HEK293 (cell line): ENCODE results near the gene S100A11.

ENCODE experiments used
- BCL11A ChIP-seq: fragments of 450-650 bp; formaldehyde crosslinking; IDR thresholded peaks from 2 replicates; pipeline ENCODE4 v1.5.1; 2016; ENCODE audit warnings: low read depth, missing biosample characterization, missing genetic modification characterization
- KLF16 ChIP-seq: fragments of 450-650 bp; formaldehyde crosslinking; IDR thresholded peaks from 2 replicates; pipeline ENCODE4 v1.5.1; 2017; ENCODE audit warnings: missing biosample characterization, missing genetic modification characterization
- OSR2 ChIP-seq: fragments of 450-650 bp; formaldehyde crosslinking; IDR thresholded peaks from 2 replicates; pipeline ENCODE4 v1.5.1; 2016; ENCODE audit warnings: missing biosample characterization, missing genetic modification characterization
- OVOL3 ChIP-seq: fragments of 450-650 bp; formaldehyde crosslinking; IDR thresholded peaks from 2 replicates; pipeline ENCODE4 v1.5.1; 2016; ENCODE audit warnings: missing biosample characterization, missing genetic modification characterization
- PBX3 ChIP-seq: sonication (generic); formaldehyde crosslinking; IDR thresholded peaks from 2 replicates; pipeline ENCODE4 v1.8.1; 2022; ENCODE audit warnings: mild to moderate bottlenecking, moderate library complexity, missing genetic modification reagents
- SALL2 ChIP-seq: fragments of 450-650 bp; formaldehyde crosslinking; IDR thresholded peaks from 2 replicates; pipeline ENCODE4 v1.5.0; 2017; ENCODE audit warnings: missing biosample characterization, mild to moderate bottlenecking, missing genetic modification characterization, borderline replicate concordance
- TRIM28 ChIP-seq: IDR thresholded peaks from 2 replicates; pipeline ENCODE4 v1.6.1; 2011; ENCODE audit warnings: low read length, control low read depth, borderline replicate concordance
- YY1 ChIP-seq: fragments of 450-650 bp; formaldehyde crosslinking; IDR thresholded peaks from 2 replicates; pipeline ENCODE4 v1.5.1; 2018; ENCODE audit warnings: missing biosample characterization, missing genetic modification characterization
- ZBTB1 ChIP-seq: fragments of 450-650 bp; formaldehyde crosslinking; IDR thresholded peaks from 2 replicates; pipeline ENCODE4 v1.5.1; 2016; ENCODE audit warnings: missing biosample characterization, missing genetic modification characterization
- ZBTB7A ChIP-seq: fragments of 450-650 bp; formaldehyde crosslinking; IDR thresholded peaks from 2 replicates; pipeline ENCODE4 v1.5.1; 2016; ENCODE audit warnings: low read depth, missing biosample characterization, missing genetic modification characterization
- ZBTB8A ChIP-seq: fragments of 450-650 bp; formaldehyde crosslinking; IDR thresholded peaks from 2 replicates; pipeline ENCODE4 v1.5.1; 2016; ENCODE audit warnings: missing biosample characterization, missing genetic modification characterization
- ZFP69B ChIP-seq: fragments of 450-650 bp; formaldehyde crosslinking; IDR thresholded peaks from 2 replicates; pipeline ENCODE4 v1.5.1; 2016; ENCODE audit warnings: missing biosample characterization, missing genetic modification characterization
- ZNF133 ChIP-seq: fragments of 450-650 bp; formaldehyde crosslinking; IDR thresholded peaks from 2 replicates; pipeline ENCODE4 v1.5.1; 2016; ENCODE audit warnings: missing biosample characterization, missing genetic modification characterization
- ZNF184 ChIP-seq: fragments of 450-650 bp; IDR thresholded peaks from 2 replicates; pipeline ENCODE4 v1.5.1; 2018; ENCODE audit warnings: missing biosample characterization, mild to moderate bottlenecking, missing genetic modification characterization
- ZNF2 ChIP-seq: fragments of 450-650 bp; formaldehyde crosslinking; IDR thresholded peaks from 2 replicates; pipeline ENCODE4 v1.5.1; 2016; ENCODE audit warnings: missing biosample characterization, missing genetic modification characterization
- ZNF211 ChIP-seq: fragments of 450-650 bp; formaldehyde crosslinking; IDR thresholded peaks from 2 replicates; pipeline ENCODE4 v1.5.1; 2016; ENCODE audit warnings: low read depth, missing biosample characterization, missing genetic modification characterization
- ZNF221 ChIP-seq: fragments of 450-650 bp; formaldehyde crosslinking; IDR thresholded peaks from 2 replicates; pipeline ENCODE4 v1.5.1; 2017; ENCODE audit warnings: missing biosample characterization, missing genetic modification characterization, borderline replicate concordance
- ZNF248 ChIP-seq: fragments of 450-650 bp; formaldehyde crosslinking; IDR thresholded peaks from 2 replicates; pipeline ENCODE4 v1.5.1; 2017; ENCODE audit warnings: missing biosample characterization, missing genetic modification characterization
- ZNF426 ChIP-seq: fragments of 450-650 bp; formaldehyde crosslinking; IDR thresholded peaks from 2 replicates; pipeline ENCODE4 v1.5.1; 2017; ENCODE audit warnings: missing biosample characterization, missing genetic modification characterization, mild to moderate bottlenecking, inconsistent platforms, moderate library complexity
- ZNF510 ChIP-seq: fragments of 450-650 bp; formaldehyde crosslinking; IDR thresholded peaks from 2 replicates; pipeline ENCODE4 v1.5.1; 2018; ENCODE audit warnings: mild to moderate bottlenecking, missing genetic modification characterization, missing biosample characterization; ENCODE audit not compliant: insufficient replicate concordance
- ZNF626 ChIP-seq: fragments of 450-650 bp; sonication (Bioruptor Pico); formaldehyde crosslinking; IDR thresholded peaks from 2 replicates; pipeline ENCODE4 v1.5.1; 2018; ENCODE audit warnings: missing biosample characterization, missing genetic modification characterization, inconsistent platforms
- ZNF629 ChIP-seq: fragments of 450-650 bp; formaldehyde crosslinking; IDR thresholded peaks from 2 replicates; pipeline ENCODE4 v1.5.1; 2017; ENCODE audit warnings: missing biosample characterization, missing genetic modification characterization
- ZNF830 ChIP-seq: fragments of 450-650 bp; IDR thresholded peaks from 2 replicates; pipeline ENCODE4 v1.5.0; 2018; ENCODE audit warnings: missing biosample characterization, missing genetic modification characterization, low read depth, mild to moderate bottlenecking, moderate library complexity
- ZNF843 ChIP-seq: fragments of 450-650 bp; formaldehyde crosslinking; IDR thresholded peaks from 2 replicates; pipeline ENCODE4 v1.5.1; 2016; ENCODE audit warnings: missing biosample characterization, missing genetic modification characterization
- ZSCAN5A ChIP-seq: fragments of 450-650 bp; formaldehyde crosslinking; IDR thresholded peaks from 2 replicates; pipeline ENCODE4 v1.5.1; 2016; ENCODE audit warnings: missing biosample characterization, missing genetic modification characterization
- TF ChIP-seq, protein P1 (sequence below): fragments of 450-650 bp; formaldehyde crosslinking; IDR thresholded peaks from 2 replicates; pipeline ENCODE4 v1.5.0; 2017; ENCODE audit warnings: missing biosample characterization, missing genetic modification characterization, borderline replicate concordance
- TF ChIP-seq, protein P2 (sequence below): fragments of 450-650 bp; IDR thresholded peaks from 2 replicates; pipeline ENCODE4 v1.5.1; 2018; ENCODE audit warnings: missing biosample characterization, mild to moderate bottlenecking, missing genetic modification characterization
- TF ChIP-seq, protein P3 (sequence below): fragments of 450-650 bp; formaldehyde crosslinking; IDR thresholded peaks from 2 replicates; pipeline ENCODE4 v1.5.1; 2017; ENCODE audit warnings: missing biosample characterization, missing genetic modification characterization
- TF ChIP-seq, protein P4 (sequence below): fragments of 450-650 bp; formaldehyde crosslinking; IDR thresholded peaks from 2 replicates; pipeline ENCODE4 v1.5.1; 2017; ENCODE audit warnings: missing biosample characterization, missing genetic modification characterization

Gene S100A11

GRCh38 chr1:152047730-152048415 lies 11.1 kb upstream of the S100A11 start (continued):
- TF ChIP-seq SALL2, result no peak
- no peak for TF ChIP-seq ZNF248
- TF ChIP-seq, protein P1, sequence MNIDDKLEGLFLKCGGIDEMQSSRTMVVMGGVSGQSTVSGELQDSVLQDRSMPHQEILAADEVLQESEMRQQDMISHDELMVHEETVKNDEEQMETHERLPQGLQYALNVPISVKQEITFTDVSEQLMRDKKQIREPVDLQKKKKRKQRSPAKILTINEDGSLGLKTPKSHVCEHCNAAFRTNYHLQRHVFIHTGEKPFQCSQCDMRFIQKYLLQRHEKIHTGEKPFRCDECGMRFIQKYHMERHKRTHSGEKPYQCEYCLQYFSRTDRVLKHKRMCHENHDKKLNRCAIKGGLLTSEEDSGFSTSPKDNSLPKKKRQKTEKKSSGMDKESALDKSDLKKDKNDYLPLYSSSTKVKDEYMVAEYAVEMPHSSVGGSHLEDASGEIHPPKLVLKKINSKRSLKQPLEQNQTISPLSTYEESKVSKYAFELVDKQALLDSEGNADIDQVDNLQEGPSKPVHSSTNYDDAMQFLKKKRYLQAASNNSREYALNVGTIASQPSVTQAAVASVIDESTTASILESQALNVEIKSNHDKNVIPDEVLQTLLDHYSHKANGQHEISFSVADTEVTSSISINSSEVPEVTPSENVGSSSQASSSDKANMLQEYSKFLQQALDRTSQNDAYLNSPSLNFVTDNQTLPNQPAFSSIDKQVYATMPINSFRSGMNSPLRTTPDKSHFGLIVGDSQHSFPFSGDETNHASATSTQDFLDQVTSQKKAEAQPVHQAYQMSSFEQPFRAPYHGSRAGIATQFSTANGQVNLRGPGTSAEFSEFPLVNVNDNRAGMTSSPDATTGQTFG, result no peak
- TF ChIP-seq ZFP69B, result peak; percentile 96
- no peak; the same call in 1 of the 2 replicates for TF ChIP-seq OSR2 (tag by site-specific recombination)
- TF ChIP-seq ZBTB7A (tag by site-specific recombination), result no peak
- no peak for TF ChIP-seq ZNF221 (tag by site-specific recombination)
- peak; percentile 76; the same call in 1 of the 2 replicates for TF ChIP-seq ZNF2 (tag by site-specific recombination)
- TF ChIP-seq ZNF184 (tag by site-specific recombination), result no peak
- no peak for TF ChIP-seq ZSCAN5A (tag by site-specific recombination)
- no peak for TF ChIP-seq ZBTB1 (tag by site-specific recombination)
- TF ChIP-seq, protein P2, sequence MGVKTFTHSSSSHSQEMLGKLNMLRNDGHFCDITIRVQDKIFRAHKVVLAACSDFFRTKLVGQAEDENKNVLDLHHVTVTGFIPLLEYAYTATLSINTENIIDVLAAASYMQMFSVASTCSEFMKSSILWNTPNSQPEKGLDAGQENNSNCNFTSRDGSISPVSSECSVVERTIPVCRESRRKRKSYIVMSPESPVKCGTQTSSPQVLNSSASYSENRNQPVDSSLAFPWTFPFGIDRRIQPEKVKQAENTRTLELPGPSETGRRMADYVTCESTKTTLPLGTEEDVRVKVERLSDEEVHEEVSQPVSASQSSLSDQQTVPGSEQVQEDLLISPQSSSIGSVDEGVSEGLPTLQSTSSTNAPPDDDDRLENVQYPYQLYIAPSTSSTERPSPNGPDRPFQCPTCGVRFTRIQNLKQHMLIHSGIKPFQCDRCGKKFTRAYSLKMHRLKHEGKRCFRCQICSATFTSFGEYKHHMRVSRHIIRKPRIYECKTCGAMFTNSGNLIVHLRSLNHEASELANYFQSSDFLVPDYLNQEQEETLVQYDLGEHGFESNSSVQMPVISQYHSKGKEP, result no peak
- TF ChIP-seq TRIM28, result peak; percentile 96
- no peak for TF ChIP-seq ZNF211
- no peak for TF ChIP-seq ZNF133 (tag by site-specific recombination)
- no peak for TF ChIP-seq OVOL3 (tag by site-specific recombination)
- peak; percentile 79 for TF ChIP-seq ZNF629 (tag by site-specific recombination)
- TF ChIP-seq ZNF510 (tag by site-specific recombination), result no peak
- TF ChIP-seq, protein P3, sequence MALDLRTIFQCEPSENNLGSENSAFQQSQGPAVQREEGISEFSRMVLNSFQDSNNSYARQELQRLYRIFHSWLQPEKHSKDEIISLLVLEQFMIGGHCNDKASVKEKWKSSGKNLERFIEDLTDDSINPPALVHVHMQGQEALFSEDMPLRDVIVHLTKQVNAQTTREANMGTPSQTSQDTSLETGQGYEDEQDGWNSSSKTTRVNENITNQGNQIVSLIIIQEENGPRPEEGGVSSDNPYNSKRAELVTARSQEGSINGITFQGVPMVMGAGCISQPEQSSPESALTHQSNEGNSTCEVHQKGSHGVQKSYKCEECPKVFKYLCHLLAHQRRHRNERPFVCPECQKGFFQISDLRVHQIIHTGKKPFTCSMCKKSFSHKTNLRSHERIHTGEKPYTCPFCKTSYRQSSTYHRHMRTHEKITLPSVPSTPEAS (tag by site-specific recombination), result peak; percentile 73; the same call in 1 of the 2 replicates
- TF ChIP-seq ZNF626, result no peak
- TF ChIP-seq, protein P4, sequence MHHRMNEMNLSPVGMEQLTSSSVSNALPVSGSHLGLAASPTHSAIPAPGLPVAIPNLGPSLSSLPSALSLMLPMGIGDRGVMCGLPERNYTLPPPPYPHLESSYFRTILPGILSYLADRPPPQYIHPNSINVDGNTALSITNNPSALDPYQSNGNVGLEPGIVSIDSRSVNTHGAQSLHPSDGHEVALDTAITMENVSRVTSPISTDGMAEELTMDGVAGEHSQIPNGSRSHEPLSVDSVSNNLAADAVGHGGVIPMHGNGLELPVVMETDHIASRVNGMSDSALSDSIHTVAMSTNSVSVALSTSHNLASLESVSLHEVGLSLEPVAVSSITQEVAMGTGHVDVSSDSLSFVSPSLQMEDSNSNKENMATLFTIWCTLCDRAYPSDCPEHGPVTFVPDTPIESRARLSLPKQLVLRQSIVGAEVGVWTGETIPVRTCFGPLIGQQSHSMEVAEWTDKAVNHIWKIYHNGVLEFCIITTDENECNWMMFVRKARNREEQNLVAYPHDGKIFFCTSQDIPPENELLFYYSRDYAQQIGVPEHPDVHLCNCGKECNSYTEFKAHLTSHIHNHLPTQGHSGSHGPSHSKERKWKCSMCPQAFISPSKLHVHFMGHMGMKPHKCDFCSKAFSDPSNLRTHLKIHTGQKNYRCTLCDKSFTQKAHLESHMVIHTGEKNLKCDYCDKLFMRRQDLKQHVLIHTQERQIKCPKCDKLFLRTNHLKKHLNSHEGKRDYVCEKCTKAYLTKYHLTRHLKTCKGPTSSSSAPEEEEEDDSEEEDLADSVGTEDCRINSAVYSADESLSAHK (tag by site-specific recombination), result peak; percentile 93
- TF ChIP-seq KLF16, result peak; percentile 55
- no peak for TF ChIP-seq ZNF830
- TF ChIP-seq BCL11A, result peak; percentile 57; the same call in 1 of the 2 replicates
- TF ChIP-seq ZBTB8A (tag by site-specific recombination), result peak; percentile 88
- TF ChIP-seq PBX3, result 0 out of 2 replicates have a peak, but pooled peaks have one; percentile 50
- TF ChIP-seq ZNF843, result 0 out of 2 replicates have a peak, but pooled peaks have one; percentile 24
- no peak for TF ChIP-seq YY1
- TF ChIP-seq ZNF426 (tag by site-specific recombination), result no peak
